Stomach (tissue), 4 donors: ENCODE measurements around the gene RANBP3.

Source experiments
- CTCF ChIP-seq, 7 experiments: fragments of 450-650 bp in 4 of 7; fragments of 200-600 bp in 3 of 7; sonication (generic) in 3 of 7; IDR thresholded peaks; one replicate each; pipeline ENCODE4 v1.5.1; 2016 to 2019; ENCODE audit warnings: antibody characterized with exemption in 7 of 7, control low read depth in 2 of 7, mild to moderate bottlenecking in 1 of 7
- EP300 ChIP-seq: sonication (generic); formaldehyde crosslinking; IDR thresholded peaks from one replicate; pipeline ENCODE4 v1.6.1; 2017; ENCODE audit warnings: antibody characterized with exemption
- POLR2A ChIP-seq, 4 donors: fragments of 450-650 bp; IDR thresholded peaks; one replicate each; pipeline ENCODE4 v1.6.1; 2016; ENCODE audit warnings: antibody characterized with exemption in 4 of 4, control low read depth in 2 of 4, mild to moderate bottlenecking in 1 of 4, moderate library complexity in 1 of 4
- POLR2AphosphoS5 ChIP-seq, 3 donors: sonication (generic); formaldehyde crosslinking; IDR thresholded peaks; one replicate each; pipeline ENCODE4 v1.6.1; 2016; ENCODE audit warnings: antibody characterized with exemption in 3 of 3

DNA sequence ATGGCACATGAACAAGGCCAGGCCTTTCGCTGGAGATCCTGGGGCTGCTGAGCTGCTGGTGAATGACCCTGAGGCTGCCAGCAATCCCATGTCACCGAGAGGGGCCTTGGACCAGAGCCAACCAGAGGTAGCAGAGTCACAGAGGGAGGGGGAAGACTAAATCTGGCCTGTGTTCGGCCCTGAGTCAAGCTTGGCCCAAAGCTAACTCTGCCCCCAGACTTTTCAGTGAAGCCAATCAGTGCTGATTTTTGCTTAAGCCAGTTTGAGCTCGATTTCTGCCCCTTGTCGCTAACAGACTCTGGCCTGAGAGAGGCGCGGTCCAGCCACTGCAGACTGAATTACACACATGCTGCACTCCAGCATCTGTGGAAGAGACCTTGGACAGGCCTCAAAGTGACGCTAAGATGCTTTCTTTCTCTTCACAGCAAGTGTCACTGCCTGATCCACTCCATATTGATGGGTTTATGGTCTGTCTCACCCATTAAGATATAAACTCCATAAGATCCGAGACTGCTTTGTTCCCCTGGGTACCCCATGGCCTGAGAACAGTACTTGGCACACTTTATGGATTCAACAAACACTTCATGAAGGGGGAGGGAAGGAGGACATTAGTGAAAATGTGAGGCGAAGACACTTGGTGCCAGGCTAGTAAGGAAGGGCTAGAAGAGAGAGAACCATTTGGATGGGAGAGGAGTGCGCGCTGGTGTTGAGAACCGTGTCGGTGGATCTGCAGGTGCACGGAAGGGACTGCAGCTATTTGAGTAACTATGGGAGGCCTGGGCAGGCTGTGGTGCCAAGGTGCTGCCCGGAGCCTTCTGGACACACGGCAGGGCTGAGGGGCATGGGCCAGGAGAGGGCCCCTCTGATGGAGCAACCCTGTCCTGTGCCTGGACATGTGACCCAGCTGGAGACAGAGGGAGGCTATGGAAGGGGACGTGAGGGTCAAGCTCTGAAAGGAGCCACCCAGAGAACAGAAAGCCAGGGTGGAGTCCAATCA, 17.6 kb downstream of the RANBP3 start:
- TF ChIP-seq POLR2A (IDR thresholded peaks at IDR 0.05), result no peak
- no peak for TF ChIP-seq CTCF (IDR thresholded peaks at IDR 0.05)
- no peak for TF ChIP-seq EP300
- no peak for TF ChIP-seq POLR2AphosphoS5 (IDR thresholded peaks at IDR 0.05)
